Measurements from ENCODE around the gene SETD7.

SETD7 gene

DNA sequence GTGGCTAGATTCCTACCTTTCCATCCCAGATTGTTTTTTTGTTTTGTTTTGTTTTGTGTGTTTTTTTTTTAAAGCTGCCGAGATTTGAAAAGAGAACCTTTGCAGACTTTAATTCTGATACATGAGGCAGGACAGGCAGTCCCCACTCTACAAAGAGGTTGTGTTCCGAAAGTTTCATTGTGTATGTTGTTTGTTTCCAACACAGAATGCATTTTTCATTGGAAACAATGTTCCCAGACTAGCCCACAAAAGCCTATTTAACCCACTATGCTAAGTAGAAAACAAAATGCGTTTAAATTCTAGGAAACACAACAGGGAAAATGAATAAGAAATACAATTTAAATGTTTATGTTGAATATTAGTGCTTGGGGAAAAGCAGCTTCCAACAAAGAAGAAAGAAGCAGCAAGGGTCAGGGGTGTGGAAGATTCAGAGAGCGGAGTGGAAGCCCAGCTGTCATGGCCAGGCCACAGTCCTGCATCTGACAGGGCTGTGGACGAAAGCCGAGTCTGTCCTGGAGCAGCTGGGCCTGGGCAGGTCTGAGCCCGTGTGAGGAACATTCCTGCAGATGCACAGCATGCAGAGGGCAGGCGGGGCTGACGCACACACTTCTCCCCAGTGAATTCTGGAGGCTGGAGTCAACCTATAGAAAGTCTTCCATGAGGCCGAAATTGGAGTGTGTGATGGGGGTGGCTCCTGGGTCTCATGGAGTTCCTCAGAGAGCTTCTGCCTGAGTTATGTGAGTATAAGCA is 12.4 kb upstream of the SETD7 start:
- DNase-seq, result no peak

- no peak for DNase-seq
Observed at GRCh38 chr4:139567159-139567870, 11.3 kb upstream of the SETD7 start.

- DNase-seq, result no peak
Observed at GRCh38 chr4:139564502-139564901, 8.5 kb upstream of the SETD7 start.

GRCh38 chr4:139563515-139563914 is 7.5 kb upstream of the SETD7 start:
- DNase-seq, result no peak

GRCh38 chr4:139562839-139563238 is 6.8 kb upstream of the SETD7 start:
- no peak for DNase-seq

DNA sequence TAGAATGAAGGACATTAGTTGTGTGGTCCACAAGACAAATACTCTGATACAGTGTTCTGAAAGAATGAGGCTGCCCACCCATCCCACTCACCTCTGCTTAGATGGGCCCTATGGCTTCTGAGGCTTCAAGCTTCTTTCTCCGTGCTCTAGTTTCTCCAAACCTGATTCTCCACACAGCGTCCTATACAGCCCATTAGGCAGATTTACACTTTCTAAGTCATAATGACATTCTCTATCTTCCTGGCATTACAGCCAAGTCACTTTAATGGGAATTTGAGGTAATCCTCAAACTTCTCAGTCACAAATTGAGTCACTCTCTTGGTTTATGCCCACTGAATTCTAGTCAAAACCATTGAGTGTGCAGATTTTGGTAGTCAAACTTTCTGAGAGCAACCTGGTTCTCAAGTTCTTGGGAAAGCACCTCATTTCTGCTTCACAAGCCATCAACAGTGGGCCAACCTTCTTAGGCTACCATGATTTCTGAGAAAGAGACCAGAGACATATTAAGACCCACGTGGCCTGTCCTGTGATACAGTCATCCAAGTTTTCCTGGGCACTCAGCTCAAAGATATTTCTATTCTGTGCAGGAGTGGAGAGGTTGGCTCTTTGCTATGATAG is 6.2 kb upstream of the SETD7 start:
- DNase-seq, result no peak

- no peak for DNase-seq
Observed at GRCh38 chr4:139560406-139561104, 4.5 kb upstream of the SETD7 start.

DNA sequence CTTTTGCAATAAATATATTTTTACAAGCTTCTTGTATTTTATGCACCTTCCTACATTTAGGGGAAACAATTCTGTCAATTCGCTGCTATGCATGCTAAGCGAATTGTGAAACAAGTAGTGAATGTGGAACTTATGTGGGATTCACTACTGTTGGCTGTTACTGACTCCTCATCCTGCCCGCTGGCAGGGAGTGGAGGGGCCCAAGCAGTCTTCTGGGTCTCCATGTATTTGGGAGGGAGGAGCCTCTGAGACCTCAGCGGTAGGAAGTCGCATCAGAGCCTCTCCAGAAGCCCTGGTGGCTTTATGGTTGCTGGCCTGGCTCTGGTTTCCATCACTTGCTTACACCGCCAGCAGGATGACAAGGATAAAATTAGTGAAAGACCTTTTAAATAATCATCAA is 3.7 kb upstream of the SETD7 start:
- no peak for DNase-seq

DNA sequence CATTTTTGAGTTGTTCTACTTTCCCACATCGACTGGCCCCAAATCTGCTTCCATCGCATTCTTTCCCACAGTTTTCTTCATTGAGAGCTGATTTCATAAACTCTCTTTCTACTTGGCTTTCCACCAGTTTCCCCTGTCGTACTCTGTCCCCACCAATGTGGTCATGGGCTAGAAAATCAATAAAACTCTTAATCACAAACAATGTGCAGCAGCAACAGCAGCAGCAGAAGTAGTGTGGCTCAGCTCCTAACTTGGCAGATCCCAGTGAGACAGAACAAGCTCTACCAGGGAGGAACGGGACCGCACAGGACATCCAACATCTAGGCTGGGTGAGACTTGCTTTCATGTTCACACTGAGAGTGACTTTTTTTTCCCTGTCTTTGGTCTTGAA is 3.1 kb upstream of the SETD7 start:
- DNase-seq, result no peak

GRCh38 chr4:139558235-139559088 is 2.4 kb upstream of the SETD7 start:
- DNase-seq, result no peak

DNA sequence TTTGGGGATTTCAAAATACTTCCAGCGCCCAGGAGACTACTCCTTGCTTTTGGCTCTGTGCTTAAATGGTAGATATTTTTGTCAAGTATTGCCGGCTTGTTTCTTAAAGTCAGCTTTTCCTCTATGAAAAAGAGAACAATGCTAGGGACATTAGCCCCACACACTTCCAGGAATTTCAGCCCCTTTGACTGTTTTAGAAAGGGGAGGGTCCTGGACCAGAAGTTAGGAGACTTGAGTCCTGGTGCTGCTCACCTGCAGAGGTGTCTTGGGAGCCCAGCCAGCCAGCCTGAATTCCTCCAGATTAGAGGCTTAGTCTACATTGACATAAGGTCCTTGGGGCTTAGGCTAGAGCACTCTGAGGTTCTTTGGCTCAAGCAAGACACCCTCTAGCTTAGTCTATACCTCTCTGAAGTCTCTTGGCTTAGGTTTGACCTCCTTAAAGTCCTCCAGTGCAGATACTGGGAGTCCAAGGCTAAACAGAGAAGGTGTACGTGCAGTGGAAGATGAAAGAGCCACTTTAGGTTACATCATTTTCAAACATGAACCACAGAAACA is 1.6 kb upstream of the SETD7 start:
- DNase-seq, result no peak

- peak; percentile 71 for DNase-seq
Observed at GRCh38 chr4:139556724-139557555, 921 bp upstream of the SETD7 start.

DNA sequence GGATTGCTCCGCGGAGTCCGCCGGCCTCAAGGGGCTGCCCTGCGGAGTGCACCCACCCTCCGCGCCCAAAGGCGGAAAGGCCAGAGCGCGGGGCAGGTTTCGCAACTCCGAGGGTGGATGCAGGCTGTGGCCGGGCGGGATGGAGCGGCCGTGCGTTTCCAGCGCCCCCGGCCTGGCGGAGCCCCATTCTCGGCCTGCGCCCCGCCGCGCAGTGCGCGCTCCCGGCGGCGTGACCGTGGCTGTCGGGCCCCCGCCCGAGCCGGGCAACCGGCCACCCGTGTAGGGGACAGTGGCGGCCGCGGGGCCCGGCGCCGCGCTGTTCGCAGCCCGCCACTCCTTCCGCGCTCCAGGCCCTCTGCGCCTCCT is 331 bp downstream of the SETD7 start:
- DNase-seq, result no peak

GRCh38 chr4:139554893-139555704 is 920 bp downstream of the SETD7 start:
- peak; percentile 86 for DNase-seq

- no peak for DNase-seq
Observed at GRCh38 chr4:139554642-139554892, 1.5 kb downstream of the SETD7 start.

DNA sequence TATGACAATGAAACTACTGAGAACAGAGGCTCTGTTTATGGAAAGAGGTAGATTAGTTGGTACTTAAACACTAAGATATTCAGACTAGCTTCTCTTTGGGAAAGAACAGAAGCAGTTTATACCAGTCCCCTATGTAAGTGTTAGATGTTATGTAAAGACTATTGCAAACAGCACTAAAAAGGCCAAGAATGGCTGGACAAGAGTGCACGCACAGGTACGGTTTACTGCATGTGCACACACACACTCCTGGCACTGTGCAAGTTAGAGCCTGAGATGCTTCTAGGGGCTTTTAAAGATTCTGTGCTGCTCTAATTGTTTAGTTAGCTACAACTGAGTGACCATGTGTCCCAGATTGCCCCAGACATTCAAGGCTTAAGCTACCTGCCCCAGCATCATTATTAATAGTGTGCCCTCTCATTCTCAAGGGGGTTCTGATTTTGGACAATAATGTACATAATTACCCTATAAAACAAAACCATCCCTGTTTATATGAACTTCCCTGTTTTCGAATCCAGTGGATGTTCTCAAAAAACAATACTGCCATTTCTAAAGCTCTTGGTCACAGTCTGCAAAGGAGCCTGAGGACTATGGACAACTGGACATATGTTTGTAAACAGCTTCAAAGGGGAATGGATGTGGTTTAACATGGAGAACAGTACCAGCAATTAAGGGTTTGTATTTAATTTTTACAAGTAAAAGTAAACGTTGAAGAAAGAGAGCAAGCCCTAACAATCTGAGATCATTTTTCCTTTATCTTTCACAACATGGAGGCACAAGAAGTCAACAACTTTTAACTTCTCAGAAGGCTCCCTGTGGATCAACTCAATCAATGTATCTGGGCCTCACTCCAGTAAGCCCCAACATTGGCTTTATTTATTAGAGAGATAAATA is 2.0 kb downstream of the SETD7 start:
- DNase-seq, result no peak

- DNase-seq, result no peak
Observed at GRCh38 chr4:139552517-139553307, 3.3 kb downstream of the SETD7 start.

DNA sequence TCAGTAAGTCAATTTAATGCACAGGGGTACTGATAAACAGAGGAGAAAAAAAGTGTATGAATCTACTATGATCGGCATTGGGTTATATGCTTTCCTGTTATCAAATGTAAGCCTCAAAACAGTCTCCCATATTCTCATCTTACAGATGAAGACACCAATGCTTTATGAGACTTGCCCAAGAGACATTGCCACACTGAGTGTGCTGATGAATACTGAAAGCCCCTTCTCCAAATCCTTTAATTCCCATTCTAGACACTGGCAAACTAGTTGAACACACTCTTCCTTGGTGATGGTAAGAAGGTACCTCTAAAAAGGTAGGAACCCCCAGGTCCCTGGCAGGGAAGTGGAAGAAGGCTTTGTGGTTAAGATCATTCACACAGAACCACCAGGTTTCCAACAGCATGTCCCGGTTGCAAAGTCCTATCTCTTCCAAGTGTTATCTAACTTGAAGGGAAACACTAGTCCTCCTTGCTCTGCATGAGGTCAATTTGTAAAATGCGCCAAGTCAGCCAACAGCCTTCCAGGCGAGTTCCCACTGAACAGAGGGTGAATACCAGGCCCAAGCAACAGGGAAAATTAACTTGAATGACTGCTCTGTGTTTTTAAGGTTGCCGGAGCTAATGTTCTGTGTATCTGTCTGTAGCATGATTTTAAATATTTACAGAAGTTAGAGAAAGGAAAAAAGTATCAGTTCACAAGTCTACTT is 5.1 kb downstream of the SETD7 start:
- no peak for DNase-seq

All from stimulated activated CD4-positive, alpha-beta T cell treated with anti-CD3 and anti-CD28 coated beads, Interleukin-15, amount 100 ng/mL, for 24 hours (primary cell).